CD4-positive, CD25-positive, alpha-beta regulatory T cell (primary cell): ENCODE results near the gene FOXC2. TPM values are rescaled to one million over a fixed set of nuclear protein-coding genes. Genes with fewer than 3 reads are reported as not detected.

Source experiments
- ATAC-seq, 2 donors: fragments of 150-1000 bp; cut with Tn5 transposase; one replicate each; pipeline ENCODE4 v1.10.0; 2021; ENCODE audit warnings: low read depth in 2 of 2, moderate number of reproducible peaks in 2 of 2, moderate library complexity in 1 of 2
- DNase-seq, 3 donors: peaks; one replicate each; pipeline versions ENCODE4 v3.0.0 to v3.0.0-alpha.2; 2012 to 2022; ENCODE audit warnings: mixed read lengths in 1 of 3
- H3K27ac ChIP-seq: one replicate; pipeline ENCODE4 v1.7.0; 2013; ENCODE audit warnings: mild to moderate bottlenecking, low read length; ENCODE audit not compliant: insufficient read depth, poor library complexity, severe bottlenecking
- H3K27me3 ChIP-seq: one replicate; pipeline ENCODE4 v1.7.0; 2013; ENCODE audit warnings: low read length; ENCODE audit not compliant: control insufficient read depth, insufficient read depth
- H3K36me3 ChIP-seq: one replicate; pipeline ENCODE4 v1.7.0; 2013; ENCODE audit warnings: mild to moderate bottlenecking, low read length, moderate library complexity; ENCODE audit not compliant: control insufficient read depth, insufficient read depth
- H3K4me1 ChIP-seq: 2 replicates; pipeline ENCODE4 v1.7.0; 2013; ENCODE audit warnings: mild to moderate bottlenecking, low read length; ENCODE audit not compliant: insufficient read depth, control insufficient read depth, poor library complexity, severe bottlenecking
- H3K4me3 ChIP-seq: one replicate; pipeline ENCODE4 v1.7.0; 2013; ENCODE audit warnings: low read depth, mild to moderate bottlenecking, low read length, moderate library complexity
- H3K9me3 ChIP-seq, 2 experiments: 1 replicate in 1 of 2; 2 replicates in 1 of 2; pipeline ENCODE4 v1.7.0; 2013; ENCODE audit warnings: low read length in 2 of 2, mild to moderate bottlenecking in 1 of 2, moderate library complexity in 1 of 2; ENCODE audit not compliant: control insufficient read depth in 2 of 2
- H3K27ac Mint-ChIP-seq, 3 donors: one replicate each; pipeline ENCODE4 v1.8.0; 2020 to 2022; ENCODE audit warnings: mild to moderate bottlenecking in 3 of 3, mixed read lengths in 3 of 3, moderate library complexity in 2 of 3
- H3K27me3 Mint-ChIP-seq: one replicate; pipeline ENCODE4 v1.8.0; 2022; ENCODE audit warnings: mild to moderate bottlenecking, mixed read lengths
- H3K36me3 Mint-ChIP-seq: one replicate; pipeline ENCODE4 v1.8.0; 2020; ENCODE audit warnings: mixed read lengths
- H3K4me1 Mint-ChIP-seq, 4 donors: one replicate each; pipeline ENCODE4 v1.8.0; 2020 to 2022; ENCODE audit warnings: mixed read lengths in 4 of 4, mild to moderate bottlenecking in 1 of 4
- H3K4me3 Mint-ChIP-seq, 4 donors: one replicate each; pipeline ENCODE4 v1.8.0; 2020 to 2022; ENCODE audit warnings: mild to moderate bottlenecking in 4 of 4, mixed read lengths in 4 of 4, moderate library complexity in 3 of 4
- H3K9me3 Mint-ChIP-seq, 7 donors: one replicate each; pipeline ENCODE4 v1.8.0; 2020 to 2022; ENCODE audit warnings: mixed read lengths in 7 of 7, mild to moderate bottlenecking in 3 of 7, moderate library complexity in 2 of 7
- polyA plus RNA-seq, 4 donors: library from polyadenylated mRNA; unstranded; fragments of 300-500 nt; fragmentation: Illumina TruSeq; gene quantifications; one replicate each; pipeline ENCODE4 v1.2.3, GENCODE V29; 2021
- total RNA-seq: library from RNA; stranded (reverse); gene quantifications from one replicate; pipeline ENCODE4 v1.2.3, GENCODE V29; 2022

The FOXC2 gene
- total and polyA plus RNA-seq, 5 donors from 2014 or later, result not detected

DNA sequence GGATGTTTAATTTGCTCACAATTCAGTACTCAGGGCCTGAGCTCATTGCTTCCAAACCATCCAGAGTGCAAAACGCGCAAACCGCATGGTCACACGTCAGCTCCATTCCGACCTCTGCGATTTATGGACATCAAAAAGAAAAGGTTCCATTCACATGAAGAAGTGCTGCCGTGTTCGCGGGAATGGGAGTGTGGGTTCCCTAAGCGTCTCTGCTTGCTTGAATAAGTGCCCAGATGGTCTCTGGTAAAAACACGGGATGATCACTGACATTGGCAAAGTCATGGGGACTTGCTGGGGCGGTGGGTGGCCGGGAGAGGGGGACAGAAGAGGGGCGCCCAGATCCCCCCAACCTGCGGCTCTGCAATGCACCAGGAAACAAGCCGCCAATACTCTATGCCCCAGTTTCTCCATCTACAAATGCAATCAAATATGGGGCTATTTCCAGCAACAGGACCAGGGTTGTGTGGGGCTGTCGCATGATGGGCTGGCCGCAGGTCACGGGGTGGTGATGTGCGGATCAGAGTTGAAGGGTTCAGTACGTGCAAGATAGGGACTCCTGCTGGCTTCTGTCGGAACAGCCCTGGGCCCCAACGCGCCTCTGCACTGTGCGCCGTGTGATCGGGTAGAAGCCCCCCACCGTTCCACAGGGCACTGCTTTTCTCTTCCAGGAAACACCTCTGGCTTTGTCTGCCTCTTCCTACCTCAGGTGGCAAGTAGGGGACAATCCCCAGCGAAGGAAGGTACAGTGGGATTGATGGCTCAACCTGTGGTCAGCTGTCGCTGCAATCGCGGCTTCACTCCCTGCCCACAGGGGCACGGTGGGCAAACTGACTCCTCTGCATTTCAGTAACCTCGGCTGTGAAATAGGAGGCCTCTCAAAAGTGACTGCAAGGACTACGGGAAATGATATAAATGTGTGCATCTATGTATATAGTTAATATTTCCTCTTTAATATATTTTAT lies 45.1 kb upstream of the FOXC2 start:
- Mint-ChIP-seq H3K27me3 (peaks cover 39% of the 10 kb centered on the region), H3K9me3 (peaks cover 0 to 3% (median 0%) of the 10 kb centered on the region in 7 donors), H3K4me3 (no peak overlapping the region), H3K27ac (no peak overlapping the region), H3K36me3 (no peaks in the 10 kb centered on the region), H3K4me1 (peaks cover 0 to 17% (median 3%) of the 10 kb centered on the region in 4 donors)
- H3K4me3 ChIP-seq, result no peak overlapping the region
- no peak for DNase-seq
- H3K36me3 ChIP-seq, result no peaks in the 10 kb centered on the region
- no peak for ATAC-seq
- no peaks in the 10 kb centered on the region for H3K9me3 ChIP-seq
- peaks cover 6% of the 10 kb centered on the region for H3K4me1 ChIP-seq
- H3K27ac ChIP-seq, result no peak overlapping the region
- H3K27me3 ChIP-seq, result peaks cover 4% of the 10 kb centered on the region

DNA sequence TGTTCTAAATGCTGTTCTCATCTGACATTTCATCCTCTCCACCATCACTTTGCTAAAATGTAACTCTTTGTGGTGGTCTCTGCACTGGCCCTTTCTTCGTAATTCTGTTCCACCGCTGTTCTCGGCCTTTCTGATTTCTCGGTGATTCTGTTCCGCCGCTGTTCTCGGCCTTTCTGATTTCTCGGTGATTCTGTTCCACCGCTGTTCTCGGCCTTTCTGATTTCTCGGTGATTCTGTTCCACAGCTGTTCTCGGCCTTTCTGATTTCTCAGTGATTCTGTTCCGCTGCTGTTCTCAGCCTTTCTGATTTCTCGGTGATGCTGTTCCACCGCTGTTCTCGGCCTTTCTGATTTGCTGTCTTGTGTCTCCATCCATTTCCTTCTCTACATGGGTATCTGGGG lies 44.0 kb upstream of the FOXC2 start:
- H3K4me3 Mint-ChIP-seq, result no peak overlapping the region
- H3K27me3 Mint-ChIP-seq, result peaks cover 30% of the 10 kb centered on the region
- Histone ChIP-seq H3K36me3 (no peaks in the 10 kb centered on the region), H3K4me1 (peaks cover 6% of the 10 kb centered on the region), H3K9me3 (no peaks in the 10 kb centered on the region), H3K27ac (no peak overlapping the region), H3K4me3 (no peak overlapping the region), H3K27me3 (no peaks in the 10 kb centered on the region)
- H3K4me1 Mint-ChIP-seq, result peaks cover 0 to 17% (median 3%) of the 10 kb centered on the region in 4 donors
- ATAC-seq (no peak), DNase-seq (no peak)
- H3K36me3 Mint-ChIP-seq, result peaks cover 3% of the 10 kb centered on the region
- peaks cover 0 to 3% (median 0%) of the 10 kb centered on the region in 7 donors for H3K9me3 Mint-ChIP-seq
- peak overlapping the region in 1 of 3 donors; percentile 66 for H3K27ac Mint-ChIP-seq

DNA sequence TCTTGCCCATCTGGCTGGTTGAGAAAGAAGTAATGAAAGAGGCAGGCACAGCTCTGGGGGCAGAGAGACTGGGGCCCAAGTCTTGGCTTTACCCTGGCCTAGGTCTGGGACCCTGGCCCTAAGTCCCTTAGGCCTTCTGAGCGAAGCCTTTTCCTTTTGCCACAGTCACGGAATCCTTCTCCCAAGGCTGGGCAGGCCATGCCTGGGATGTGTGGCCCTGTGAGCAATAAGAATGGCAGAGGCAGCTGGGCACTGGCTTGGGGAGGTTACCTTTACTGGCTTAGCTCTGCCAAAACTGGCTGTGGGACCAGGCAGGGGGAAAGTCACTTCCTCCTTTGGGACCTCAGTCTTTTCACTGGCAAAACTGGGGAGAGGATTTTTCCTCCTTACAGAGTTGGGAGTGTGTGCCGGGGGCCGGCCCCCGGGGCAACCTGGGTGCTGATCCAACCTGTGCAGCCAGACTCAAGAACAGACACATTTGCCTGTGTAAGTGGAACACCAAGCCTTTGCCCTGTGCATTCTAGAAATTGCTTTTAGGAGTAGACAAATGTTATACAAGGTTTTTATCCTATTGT lies 43.4 kb upstream of the FOXC2 start:
- H3K9me3 ChIP-seq, result no peaks in the 10 kb centered on the region
- H3K36me3 ChIP-seq, result no peaks in the 10 kb centered on the region
- no peak overlapping the region for H3K4me3 Mint-ChIP-seq
- DNase-seq, result no peak
- H3K4me3 ChIP-seq, result no peak overlapping the region
- peaks cover 3% of the 10 kb centered on the region for H3K36me3 Mint-ChIP-seq
- H3K27ac Mint-ChIP-seq, result no peak overlapping the region
- no peak for ATAC-seq
- peaks cover 6% of the 10 kb centered on the region for H3K4me1 ChIP-seq
- H3K4me1 Mint-ChIP-seq, result peaks cover 0 to 17% (median 3%) of the 10 kb centered on the region in 4 donors
- peaks cover 24% of the 10 kb centered on the region for H3K27me3 Mint-ChIP-seq
- no peaks in the 10 kb centered on the region for H3K27me3 ChIP-seq
- peaks cover 0 to 2% (median 0%) of the 10 kb centered on the region in 7 donors for H3K9me3 Mint-ChIP-seq
- H3K27ac ChIP-seq, result no peak overlapping the region

DNA sequence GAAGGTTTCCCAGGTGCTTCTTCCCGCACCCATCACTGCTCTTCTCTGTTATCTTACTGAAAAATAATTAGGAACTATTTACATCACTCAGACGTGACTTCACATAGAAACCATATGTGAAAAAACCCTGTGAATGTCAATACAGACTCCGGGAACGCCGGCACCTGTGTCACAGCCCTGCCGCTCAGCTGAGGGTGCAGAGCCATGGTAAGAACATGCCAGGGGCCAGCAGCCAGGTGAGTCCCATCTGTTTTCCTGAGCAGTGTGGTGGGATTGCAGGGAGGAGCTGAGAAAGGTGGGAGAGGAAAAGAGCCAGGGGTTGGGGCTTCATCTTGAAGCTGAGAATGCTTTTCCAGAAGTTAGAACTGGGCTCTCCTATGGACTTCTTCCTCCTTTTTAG lies 42.6 kb upstream of the FOXC2 start:
- no peaks in the 10 kb centered on the region for H3K9me3 ChIP-seq
- Mint-ChIP-seq H3K27ac (no peak overlapping the region), H3K4me3 (no peak overlapping the region), H3K9me3 (peaks cover 0 to 2% (median 0%) of the 10 kb centered on the region in 7 donors), H3K36me3 (peaks cover 3% of the 10 kb centered on the region), H3K27me3 (peaks cover 16% of the 10 kb centered on the region), H3K4me1 (peaks cover 0 to 16% (median 3%) of the 10 kb centered on the region in 4 donors)
- ATAC-seq (no peak), DNase-seq (no peak)
- peaks cover 6% of the 10 kb centered on the region for H3K4me1 ChIP-seq
- H3K4me3 ChIP-seq, result no peak overlapping the region
- no peaks in the 10 kb centered on the region for H3K27me3 ChIP-seq
- no peak overlapping the region for H3K27ac ChIP-seq
- H3K36me3 ChIP-seq, result no peaks in the 10 kb centered on the region

DNA sequence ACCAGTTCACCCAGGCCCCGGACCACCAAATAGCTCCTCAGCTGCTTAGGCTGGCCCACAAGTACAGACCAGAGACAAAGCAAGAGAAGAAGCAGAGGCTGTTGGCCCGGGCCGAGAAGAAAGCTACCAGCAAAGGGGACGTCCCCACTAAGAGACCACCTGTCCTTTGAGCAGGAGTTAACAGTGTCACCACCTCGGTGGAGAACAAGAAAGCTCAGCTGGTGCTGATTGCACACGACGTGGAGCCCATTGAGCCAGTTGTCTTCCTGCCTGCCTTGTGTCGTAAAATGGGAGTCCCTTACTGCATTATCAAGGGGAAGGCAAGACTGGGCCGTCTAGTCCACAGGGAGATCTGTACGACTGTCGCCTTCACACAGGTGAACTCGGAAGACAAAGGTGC lies 40.9 kb upstream of the FOXC2 start:
- Mint-ChIP-seq H3K27me3 (peaks cover 7% of the 10 kb centered on the region), H3K4me3 (no peak overlapping the region), H3K4me1 (peaks cover 0 to 4% (median 0%) of the 10 kb centered on the region in 4 donors), H3K36me3 (peaks cover 7% of the 10 kb centered on the region), H3K9me3 (peaks cover 0 to 2% (median 0%) of the 10 kb centered on the region in 7 donors), H3K27ac (no peak overlapping the region)
- Histone ChIP-seq H3K36me3 (no peaks in the 10 kb centered on the region), H3K27ac (no peak overlapping the region), H3K4me3 (no peak overlapping the region), H3K9me3 (no peaks in the 10 kb centered on the region), H3K4me1 (no peaks in the 10 kb centered on the region), H3K27me3 (no peaks in the 10 kb centered on the region)
- ATAC-seq, result no peak
- DNase-seq, result no peak

DNA sequence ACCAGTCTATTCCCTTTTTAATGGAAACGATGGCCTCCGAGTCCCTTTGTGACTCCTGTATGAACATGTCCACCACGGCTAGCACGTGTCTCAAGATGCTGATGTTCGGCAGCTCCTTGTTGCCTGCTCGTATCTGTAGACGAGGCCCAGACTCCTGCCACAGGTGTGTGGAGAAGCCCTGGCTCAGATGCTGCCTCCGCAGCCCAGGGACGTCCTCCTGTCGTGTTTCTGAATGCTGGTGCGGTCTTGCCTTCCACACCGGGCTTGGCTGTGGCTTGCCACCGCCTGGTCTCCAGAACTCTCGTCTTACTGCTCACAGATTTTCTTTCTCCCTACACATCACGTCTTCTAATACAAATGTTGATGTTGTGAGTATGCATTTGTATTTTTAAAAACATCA lies 39.3 kb upstream of the FOXC2 start:
- H3K4me1 Mint-ChIP-seq, result no peaks in the 10 kb centered on the region
- ATAC-seq, result no peak
- no peaks in the 10 kb centered on the region for H3K27me3 ChIP-seq
- peaks cover 7% of the 10 kb centered on the region for H3K36me3 Mint-ChIP-seq
- no peak for DNase-seq
- peaks cover 3% of the 10 kb centered on the region for H3K36me3 ChIP-seq
- H3K4me3 Mint-ChIP-seq, result no peak overlapping the region
- peaks cover 0 to 2% (median 0%) of the 10 kb centered on the region in 7 donors for H3K9me3 Mint-ChIP-seq
- H3K27ac Mint-ChIP-seq, result no peak overlapping the region
- H3K4me3 ChIP-seq, result no peak overlapping the region
- no peaks in the 10 kb centered on the region for H3K9me3 ChIP-seq
- no peak overlapping the region for H3K27ac ChIP-seq
- H3K27me3 Mint-ChIP-seq, result no peaks in the 10 kb centered on the region
- H3K4me1 ChIP-seq, result no peaks in the 10 kb centered on the region

DNA sequence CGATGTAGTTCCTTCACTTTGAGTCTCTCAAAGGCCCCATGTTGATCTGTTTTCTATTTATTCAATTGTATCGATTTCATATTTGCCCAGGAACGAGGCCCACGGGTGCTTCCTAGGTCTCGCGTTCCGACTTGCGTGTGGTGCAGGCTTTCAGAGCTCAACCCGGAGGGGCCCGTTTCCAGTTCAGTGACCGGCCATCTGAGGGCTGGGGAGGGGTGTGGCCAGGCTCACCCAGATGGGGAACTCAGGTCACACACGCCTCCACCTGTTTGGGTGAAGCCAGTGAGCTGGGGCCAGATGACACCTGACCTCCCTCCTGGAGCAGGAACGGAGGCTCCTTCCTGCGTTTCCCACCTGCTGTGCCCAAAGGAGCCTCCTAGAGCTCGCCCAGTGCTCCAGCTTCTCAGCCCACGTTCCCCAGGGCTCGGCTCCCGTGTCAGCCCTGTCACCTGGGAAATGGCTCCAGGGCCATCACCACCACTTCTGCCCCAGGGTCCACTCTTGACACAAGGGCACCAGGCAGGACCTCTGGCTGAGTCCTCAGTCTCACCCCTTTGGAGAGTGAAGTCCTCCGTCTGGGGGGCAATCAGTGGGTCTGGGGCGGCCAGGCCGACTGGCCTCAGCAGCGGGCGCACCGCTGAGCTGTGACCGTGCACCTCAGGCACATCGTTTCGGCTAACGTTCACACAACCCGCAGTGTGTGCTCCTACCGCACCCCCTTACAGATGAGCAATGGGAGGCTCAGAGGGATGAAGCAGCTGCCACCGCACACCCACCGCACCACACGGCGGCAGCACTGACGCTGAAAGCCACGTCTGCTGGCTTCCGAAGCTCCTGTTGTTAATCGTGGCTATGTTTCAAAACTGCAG lies 38.3 kb upstream of the FOXC2 start:
- no peaks in the 10 kb centered on the region for H3K27me3 ChIP-seq
- peaks cover 0 to 2% (median 0%) of the 10 kb centered on the region in 7 donors for H3K9me3 Mint-ChIP-seq
- H3K4me3 Mint-ChIP-seq, result no peak overlapping the region
- H3K36me3 ChIP-seq, result peaks cover 9% of the 10 kb centered on the region
- no peak overlapping the region for H3K27ac ChIP-seq
- peaks cover 7% of the 10 kb centered on the region for H3K36me3 Mint-ChIP-seq
- H3K9me3 ChIP-seq, result no peaks in the 10 kb centered on the region
- H3K4me1 Mint-ChIP-seq, result no peaks in the 10 kb centered on the region
- ATAC-seq, result no peak
- no peak overlapping the region for H3K4me3 ChIP-seq
- DNase-seq, result no peak
- H3K27ac Mint-ChIP-seq, result no peak overlapping the region
- no peaks in the 10 kb centered on the region for H3K27me3 Mint-ChIP-seq
- no peaks in the 10 kb centered on the region for H3K4me1 ChIP-seq
